Keratinocyte (primary cell): ENCODE results near the gene TSPOAP1. TPM values are rescaled to one million over a fixed set of nuclear protein-coding genes. Genes with fewer than 3 reads are reported as not detected.

ENCODE experiments used
- DNase-seq: peaks from one replicate; pipeline ENCODE4 v3.0.0-alpha.2; 2011; ENCODE audit warnings: low read depth, missing footprints, low spot score
- FAIRE-seq: peaks from 2 replicates; lab custom pipeline; 2011; peaks lifted over from hg19 to GRCh38; lab: Jason Lieb, UNC
- H2AFZ ChIP-seq: 2 replicates; pipeline ENCODE4 v1.6.0; 2012; ENCODE audit warnings: low read length, control low read depth, inconsistent platforms; ENCODE audit not compliant: control insufficient read depth
- H3K27ac ChIP-seq: 2 replicates; pipeline ENCODE4 v1.5.1; 2011; ENCODE audit warnings: low read length; ENCODE audit not compliant: control insufficient read depth, insufficient read depth
- H3K27me3 ChIP-seq: 3 replicates; pipeline ENCODE4 v1.6.0; 2011; ENCODE audit warnings: low read length; ENCODE audit not compliant: control insufficient read depth, insufficient read depth; ENCODE audit errors: extremely low read depth
- H3K36me3 ChIP-seq, 2 experiments: 2 replicates in 1 of 2; 3 replicates in 1 of 2; pipeline ENCODE4 v1.5.1; 2011; ENCODE audit warnings: low read length in 2 of 2, mild to moderate bottlenecking in 1 of 2; ENCODE audit not compliant: control insufficient read depth in 2 of 2, insufficient read depth in 2 of 2; ENCODE audit errors: extremely low read depth in 1 of 2
- H3K4me1 ChIP-seq: 3 replicates; pipeline ENCODE4 v1.5.1; 2011; ENCODE audit warnings: low read length; ENCODE audit not compliant: control insufficient read depth, insufficient read depth; ENCODE audit errors: extremely low read depth
- H3K4me2 ChIP-seq: 3 replicates; pipeline ENCODE4 v1.6.0; 2011; ENCODE audit warnings: low read depth, low read length; ENCODE audit not compliant: control insufficient read depth, insufficient read depth; ENCODE audit errors: extremely low read depth
- H3K4me3 ChIP-seq, 3 experiments: fragments of 200-600 bp in 1 of 3; sonication (generic) in 1 of 3; 2 replicates in 2 of 3; 3 replicates in 1 of 3; pipeline ENCODE4 v1.5.1; 2011 to 2016; ENCODE audit warnings: low read length in 3 of 3, mild to moderate bottlenecking in 3 of 3, control low read depth in 2 of 3, inconsistent platforms in 1 of 3, low read depth in 1 of 3, mixed read lengths in 1 of 3, mixed run types in 1 of 3, moderate library complexity in 1 of 3; ENCODE audit not compliant: control insufficient read depth in 2 of 3, insufficient read depth in 2 of 3; ENCODE audit errors: extremely low read depth in 1 of 3
- H3K79me2 ChIP-seq: 2 replicates; pipeline ENCODE4 v1.6.0; 2012; ENCODE audit warnings: low read length; ENCODE audit not compliant: control insufficient read depth, insufficient read depth
- H3K9ac ChIP-seq: 3 replicates; pipeline ENCODE4 v1.6.0; 2011; ENCODE audit warnings: low read length; ENCODE audit not compliant: control insufficient read depth, insufficient read depth; ENCODE audit errors: extremely low read depth
- H3K9me1 ChIP-seq: 3 replicates; pipeline ENCODE4 v1.6.0; 2011; ENCODE audit warnings: low read length; ENCODE audit not compliant: control insufficient read depth, insufficient read depth; ENCODE audit errors: extremely low read depth
- H3K9me3 ChIP-seq: 2 replicates; pipeline ENCODE4 v1.5.1; 2012; ENCODE audit warnings: low read depth, low read length; ENCODE audit not compliant: control insufficient read depth
- H4K20me1 ChIP-seq: 3 replicates; pipeline ENCODE4 v1.6.0; 2011; ENCODE audit warnings: low read length; ENCODE audit not compliant: control insufficient read depth, insufficient read depth; ENCODE audit errors: extremely low read depth
- EZH2 ChIP-seq: IDR thresholded peaks from one replicate; pipeline ENCODE4 v1.6.1; 2012; ENCODE audit warnings: inconsistent platforms, mild to moderate bottlenecking, low read length, moderate library complexity
- dilution Hi-C: fragments of 300-500 bp; cut with MboI; formaldehyde crosslinking; loops from one replicate; pipeline ENCODE4 v1.7.0; 2020; ENCODE audit warnings: low sequenced_read_pairs; ENCODE audit not compliant: extremely low pct_ligation_motif_present
- polyA plus RNA-seq, 5 experiments: library from polyadenylated mRNA; depleted of rRNA in 3 of 5; stranded (reverse) in 3 of 5; stranded (forward) in 1 of 5; unstranded in 1 of 5; fragments of >200 nt; gene quantifications; 1 replicate in 1 of 5; 2 replicates in 3 of 5; 3 replicates in 1 of 5; pipeline versions ENCODE4 v1.2.1 to v1.2.3, GENCODE V29; 2011 to 2012; ENCODE audit warnings: missing spikeins in 2 of 5, low read depth in 1 of 5, low replicate concordance in 1 of 5
- TF ChIP-seq, protein P1 (sequence below), 3 experiments: IDR thresholded peaks in 1 of 3; conservative IDR thresholded peaks in 1 of 3; optimal IDR thresholded peaks in 1 of 3; 2 replicates in 2 of 3; 3 replicates in 1 of 3; pipeline versions ENCODE3 to v1.5.1; 2011; ENCODE audit warnings: low read length in 3 of 3, mild to moderate bottlenecking in 3 of 3, moderate library complexity in 2 of 3, control low read depth in 1 of 3, inconsistent platforms in 1 of 3; ENCODE audit not compliant: insufficient read depth in 2 of 3; ENCODE audit errors: extremely low read depth in 1 of 3

The TSPOAP1 gene
- polyA plus RNA-seq, 1 donor (not counting 4 experiments of a cell fraction or from before 2014, with no cell fraction given) = 0.04 TPM

GRCh38 chr17:58291246-58291645 is 37.3 kb downstream of the TSPOAP1 start:
- Histone ChIP-seq H3K36me3 (no peaks in the 10 kb centered on the region), H3K9me3 (no peaks in the 10 kb centered on the region), H3K79me2 (no peaks in the 10 kb centered on the region), H3K4me1 (no peaks in the 10 kb centered on the region), H3K4me2 (no peak overlapping the region), H3K4me3 (no peak overlapping the region), H3K9ac (no peak overlapping the region), H2AFZ (no peak overlapping the region), H3K27me3 (peaks cover 3% of the 10 kb centered on the region), H4K20me1 (no peaks in the 10 kb centered on the region), H3K27ac (no peak overlapping the region), H3K9me1 (no peaks in the 10 kb centered on the region)
- TF ChIP-seq, protein P1, sequence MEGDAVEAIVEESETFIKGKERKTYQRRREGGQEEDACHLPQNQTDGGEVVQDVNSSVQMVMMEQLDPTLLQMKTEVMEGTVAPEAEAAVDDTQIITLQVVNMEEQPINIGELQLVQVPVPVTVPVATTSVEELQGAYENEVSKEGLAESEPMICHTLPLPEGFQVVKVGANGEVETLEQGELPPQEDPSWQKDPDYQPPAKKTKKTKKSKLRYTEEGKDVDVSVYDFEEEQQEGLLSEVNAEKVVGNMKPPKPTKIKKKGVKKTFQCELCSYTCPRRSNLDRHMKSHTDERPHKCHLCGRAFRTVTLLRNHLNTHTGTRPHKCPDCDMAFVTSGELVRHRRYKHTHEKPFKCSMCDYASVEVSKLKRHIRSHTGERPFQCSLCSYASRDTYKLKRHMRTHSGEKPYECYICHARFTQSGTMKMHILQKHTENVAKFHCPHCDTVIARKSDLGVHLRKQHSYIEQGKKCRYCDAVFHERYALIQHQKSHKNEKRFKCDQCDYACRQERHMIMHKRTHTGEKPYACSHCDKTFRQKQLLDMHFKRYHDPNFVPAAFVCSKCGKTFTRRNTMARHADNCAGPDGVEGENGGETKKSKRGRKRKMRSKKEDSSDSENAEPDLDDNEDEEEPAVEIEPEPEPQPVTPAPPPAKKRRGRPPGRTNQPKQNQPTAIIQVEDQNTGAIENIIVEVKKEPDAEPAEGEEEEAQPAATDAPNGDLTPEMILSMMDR (optimal IDR thresholded peaks at IDR 0.05 in 1 of 3, IDR thresholded peaks at IDR 0.05 in 1 of 3, conservative IDR thresholded peaks at IDR 0.05 in 1 of 3; ENCODE audit: extremely low read depth in 1 of 3, insufficient read depth in 2 of 3, low read length in 3 of 3) = no peak
- TF ChIP-seq EZH2 = no peak
- FAIRE-seq = no peak
- dilution Hi-C loops = loop anchor here (25.0 kb wide), 1 partner anchor 146 kb away; no protein-coding TSS in a partner anchor
- DNase-seq = no peak

- H3K9me1 ChIP-seq = no peaks in the 10 kb centered on the region
- H3K79me2 ChIP-seq = no peaks in the 10 kb centered on the region
- no peaks in the 10 kb centered on the region for H3K9me3 ChIP-seq
- FAIRE-seq (no peak), DNase-seq (no peak)
- H3K4me3 ChIP-seq = no peak overlapping the region
- dilution Hi-C loops = loop anchor here (25.0 kb wide), 1 partner anchor 147 kb away; no protein-coding TSS in a partner anchor
- H3K27me3 ChIP-seq = peaks cover 3% of the 10 kb centered on the region
- no peak overlapping the region for H3K27ac ChIP-seq
- no peaks in the 10 kb centered on the region for H3K4me1 ChIP-seq
- H2AFZ ChIP-seq = no peak overlapping the region
- H3K4me2 ChIP-seq = no peak overlapping the region
- H3K36me3 ChIP-seq = no peaks in the 10 kb centered on the region
- no peaks in the 10 kb centered on the region for H4K20me1 ChIP-seq
- H3K9ac ChIP-seq = no peak overlapping the region
- no peak for TF ChIP-seq EZH2
- TF ChIP-seq, protein P1 (optimal IDR thresholded peaks at IDR 0.05 in 1 of 3, IDR thresholded peaks at IDR 0.05 in 1 of 3, conservative IDR thresholded peaks at IDR 0.05 in 1 of 3; ENCODE audit: extremely low read depth in 1 of 3, insufficient read depth in 2 of 3, low read length in 3 of 3) = no peak
Observed at GRCh38 chr17:58289869-58290268, 38.7 kb downstream of the TSPOAP1 start.
